Measurements from ENCODE around the gene TEX11. TPM values are rescaled to one million over a fixed set of nuclear protein-coding genes. Genes with fewer than 3 reads are reported as not detected.
"Not testable (repeated sequence)": the region's sequence is repeated elsewhere in the genome, so short reads cannot be mapped to it uniquely, and the experiment has no call there.

TEX11 gene
- total and polyA plus RNA-seq, 10 of the 15 experiments (the other 5 are each of a cell fraction or from before 2014, with no cell fraction given): not detected

- TF ChIP-seq CUX1 (IDR thresholded peaks at IDR 0.05; ENCODE audit: insufficient replicate concordance, low read depth, low read length): no peak
- TF ChIP-seq ZZZ3 (IDR thresholded peaks at IDR 0.05; ENCODE audit: control insufficient read depth, insufficient read length, low read depth): no peak
- no peak for TF ChIP-seq PRDM15 (CRISPR knock-in tag; IDR thresholded peaks at IDR 0.05)
- TF ChIP-seq SMARCA5 (IDR thresholded peaks at IDR 0.05): no peak
- TF ChIP-seq E4F1 (IDR thresholded peaks at IDR 0.05; ENCODE audit: borderline replicate concordance, partially characterized antibody): no peak
These were observed 7.0 kb downstream of the TEX11 start (continued) for GRCh38 chrX:70901465-70901864.

- BruUV-seq (replicated peaks); FAIRE-seq: not testable (repeated sequence)
These were observed 18.1 kb downstream of the TEX11 start for GRCh38 chrX:70890441-70890840.

More at GRCh38 chrX:70890441-70890840, 18.1 kb downstream of the TEX11 start:
- H3K36me3 ChIP-seq (ENCODE audit: control insufficient read depth in 2 of 2, insufficient read depth in 2 of 2, low read length in 1 of 2); ATAC-seq; H2AFZ ChIP-seq (ENCODE audit: control insufficient read depth, low read depth, low read length); H3K4me3 ChIP-seq; RAD21 ChIA-PET (ENCODE audit: unreplicated experiment); H3K9me3 ChIP-seq (replicated peaks; ENCODE audit: control insufficient read depth, insufficient read depth, low read length); DNase-seq (ENCODE audit: low read depth, low spot score); H3K4me2 ChIP-seq (ENCODE audit: control insufficient read depth, insufficient read depth); in situ Hi-C loops (cut with MboI); H4K20me1 ChIP-seq (ENCODE audit: control insufficient read depth, insufficient read depth); H3K27me3 ChIP-seq (replicated peaks in 1 of 2; ENCODE audit: control insufficient read depth in 2 of 2, insufficient read depth in 2 of 2, low read length in 1 of 2); intact Hi-C loops (cut with micrococcal nuclease; ENCODE audit: unreplicated experiment); POLR2A ChIA-PET; CTCF ChIA-PET; H3K9ac ChIP-seq (ENCODE audit: control insufficient read depth, insufficient read depth, low read length); H3K27ac ChIP-seq (ENCODE audit: control insufficient read depth, insufficient read depth); SMC1A ChIA-PET (ENCODE audit: uncharacterized antibody, unreplicated experiment); H3K79me2 ChIP-seq (ENCODE audit: control insufficient read depth, insufficient read depth, low read length); H3K4me1 ChIP-seq (ENCODE audit: control insufficient read depth, insufficient read depth, low read length): not testable (repeated sequence)
- 12% methylated on average over 6 of the region's 6 CpGs for WGBS (ENCODE audit: insufficient coverage, insufficient replicate concordance, low lambda C conversion rate, missing lambda C conversion rate)

Data from GM12878 (cell line).